Endothelial cell of umbilical vein (primary cell): Measurements from ENCODE around the gene MLLT1. TPM values are rescaled to one million over a fixed set of nuclear protein-coding genes. Genes with fewer than 3 reads are reported as not detected.

ENCODE experiments used
- BruUV-seq: library from RNA; stranded (reverse); fragments of 400-500 nt; replicated peaks from 2 replicates; lab custom pipeline; 2021; lab: Mats Ljungman, UMichigan
- CTCF ChIA-PET: fragments of 300-600, 350-600 bp; sonication (Branson Sonifier 250); formaldehyde crosslinking; loops from one replicate; lab custom pipeline; 2021; ENCODE audit warnings: antibody characterized with exemption, inconsistent platforms; lab: Charles Lee
- POLR2A ChIA-PET: fragments of 300-600, 350-600 bp; sonication (Branson Sonifier 250); formaldehyde crosslinking; loops from one replicate; lab custom pipeline; 2021; ENCODE audit warnings: antibody characterized with exemption, inconsistent platforms; lab: Charles Lee
- DNase-seq: peaks from one replicate; pipeline ENCODE4 v3.0.0-alpha.2; 2011; ENCODE audit warnings: low read depth, low spot score
- FAIRE-seq: peaks from 2 replicates; lab custom pipeline; 2011; peaks lifted over from hg19 to GRCh38; lab: Jason Lieb, UNC
- H2AFZ ChIP-seq: 2 replicates; pipeline ENCODE4 v1.6.0; 2012; ENCODE audit warnings: low read depth, low read length, control low read depth, inconsistent platforms
- H3K27ac ChIP-seq: 2 replicates; pipeline ENCODE4 v1.5.1; 2011; ENCODE audit warnings: low read depth, mild to moderate bottlenecking, control low read depth, low read length, moderate library complexity; ENCODE audit not compliant: insufficient read depth
- H3K27me3 ChIP-seq, 2 experiments: 2 replicates each; pipeline versions ENCODE4 v1.6.0 to v1.6.1; 2011; ENCODE audit warnings: low read length in 2 of 2, mixed read lengths in 1 of 2; ENCODE audit not compliant: control insufficient read depth in 2 of 2, insufficient read depth in 2 of 2
- H3K36me3 ChIP-seq, 2 experiments: 2 replicates in 1 of 2; 3 replicates in 1 of 2; pipeline ENCODE4 v1.5.1; 2011; ENCODE audit warnings: low read length in 2 of 2, mild to moderate bottlenecking in 1 of 2, moderate library complexity in 1 of 2; ENCODE audit not compliant: control insufficient read depth in 2 of 2, insufficient read depth in 2 of 2; ENCODE audit errors: extremely low read depth in 1 of 2
- H3K4me1 ChIP-seq: 3 replicates; pipeline ENCODE4 v1.5.1; 2011; ENCODE audit warnings: mild to moderate bottlenecking, low read length; ENCODE audit not compliant: control insufficient read depth, insufficient read depth; ENCODE audit errors: extremely low read depth
- H3K4me2 ChIP-seq: 2 replicates; pipeline ENCODE4 v1.6.1; 2011; ENCODE audit warnings: low read length, control low read depth, mixed read lengths; ENCODE audit not compliant: insufficient read depth
- H3K4me3 ChIP-seq, 3 experiments: fragments of 200-600 bp in 1 of 3; sonication (generic), shearing (Covaris generic) in 1 of 3; replicated peaks in 1 of 3; 2 replicates each; pipeline ENCODE4 v1.5.1; 2011 to 2016; ENCODE audit warnings: control low read depth in 3 of 3, low read length in 3 of 3, mild to moderate bottlenecking in 2 of 3, inconsistent platforms in 1 of 3, low read depth in 1 of 3, moderate library complexity in 1 of 3; ENCODE audit not compliant: insufficient read depth in 1 of 3
- H3K79me2 ChIP-seq: 2 replicates; pipeline ENCODE4 v1.6.0; 2012; ENCODE audit warnings: low read length, inconsistent platforms; ENCODE audit not compliant: control insufficient read depth, insufficient read depth
- H3K9ac ChIP-seq: replicated peaks from 2 replicates; pipeline ENCODE3; 2011; ENCODE audit warnings: low read length, control low read depth; ENCODE audit not compliant: insufficient read depth; ENCODE audit errors: extremely low read depth
- H3K9me1 ChIP-seq: replicated peaks from 3 replicates; pipeline ENCODE4 v1.6.0; 2011; ENCODE audit warnings: mild to moderate bottlenecking, low read length; ENCODE audit not compliant: control insufficient read depth, insufficient read depth; ENCODE audit errors: extremely low read depth
- H3K9me3 ChIP-seq: replicated peaks from 2 replicates; pipeline ENCODE4 v1.5.1; 2012; ENCODE audit warnings: low read length, inconsistent platforms; ENCODE audit not compliant: control insufficient read depth, insufficient read depth
- H4K20me1 ChIP-seq: replicated peaks from 2 replicates; pipeline ENCODE3; 2011; ENCODE audit warnings: mild to moderate bottlenecking, low read length; ENCODE audit not compliant: control insufficient read depth, insufficient read depth; ENCODE audit errors: extremely low read depth
- EZH2 ChIP-seq: IDR thresholded peaks from 2 replicates; pipeline ENCODE4 v1.6.1; 2012; ENCODE audit warnings: borderline replicate concordance, low read depth, mild to moderate bottlenecking, moderate library complexity, low read length, inconsistent platforms; ENCODE audit not compliant: severe bottlenecking
- FOS ChIP-seq: IDR thresholded peaks from 2 replicates; pipeline ENCODE4 v1.6.1; 2011; ENCODE audit warnings: mild to moderate bottlenecking, low read length, moderate library complexity, borderline replicate concordance; ENCODE audit not compliant: insufficient read depth
- GATA2 ChIP-seq: IDR thresholded peaks from 2 replicates; pipeline ENCODE4 v1.7.0; 2011; ENCODE audit warnings: low read depth, mild to moderate bottlenecking, moderate library complexity, mixed read lengths, low read length; ENCODE audit not compliant: insufficient read length, insufficient read depth
- JUN ChIP-seq: IDR thresholded peaks from 2 replicates; pipeline ENCODE4 v1.6.1; 2011; ENCODE audit warnings: borderline replicate concordance, low read depth; ENCODE audit not compliant: insufficient read length, insufficient read depth
- MYC ChIP-seq: IDR thresholded peaks from one replicate; pipeline ENCODE4 v1.6.1; 2011; ENCODE audit warnings: mild to moderate bottlenecking, low read depth, low read length
- POLR2A ChIP-seq: IDR thresholded peaks from 2 replicates; pipeline ENCODE4 v1.6.1; 2012; ENCODE audit warnings: low read depth, mild to moderate bottlenecking, control low read depth, low read length
- POLR2AphosphoS5 ChIP-seq: IDR thresholded peaks from 2 replicates; pipeline ENCODE4 v1.6.1; 2012; ENCODE audit warnings: low read depth, mild to moderate bottlenecking, control low read depth, low read length, moderate library complexity; ENCODE audit not compliant: insufficient read depth
- dilution Hi-C: fragments of 300-500 bp; cut with MboI; formaldehyde crosslinking; loops from one replicate; pipeline ENCODE4 v1.15.0; 2019; ENCODE audit warnings: low sequenced_read_pairs; ENCODE audit not compliant: extremely low pct_ligation_motif_present
- intact Hi-C: fragments of 100-400 bp; cut with micrococcal nuclease; formaldehyde crosslinking; loops from one replicate; pipeline ENCODE4 v1.10.0; 2022
- polyA plus RNA-seq, 4 experiments: library from polyadenylated mRNA; depleted of rRNA in 3 of 4; stranded (reverse) in 3 of 4; unstranded in 1 of 4; fragments of >200 nt; gene quantifications; 2 replicates each; pipeline versions ENCODE4 v1.2.1 to v1.2.3, GENCODE V29; 2011 to 2012; ENCODE audit warnings: missing spikeins in 1 of 4
- total RNA-seq: library from RNA; stranded (reverse); gene quantifications from 2 replicates; pipeline ENCODE4 v1.2.3, GENCODE V29; 2021
- TF ChIP-seq, protein P1 (sequence below), 2 donors: IDR thresholded peaks; 1 replicate in 1 of 2; 2 replicates in 1 of 2; pipeline ENCODE4 v1.5.1; 2011; ENCODE audit warnings: low read length in 2 of 2, mild to moderate bottlenecking in 2 of 2, moderate library complexity in 2 of 2, control low read depth in 1 of 2, inconsistent platforms in 1 of 2, low read depth in 1 of 2; ENCODE audit not compliant: insufficient read depth in 1 of 2; ENCODE audit errors: extremely low read depth in 1 of 2
- TF ChIP-seq, protein P2 (sequence below): IDR thresholded peaks from 2 replicates; pipeline ENCODE4 v1.6.1; 2011; ENCODE audit not compliant: insufficient read depth, insufficient read length

Gene MLLT1
- total and polyA plus RNA-seq, 2 donors (not counting 3 experiments of a cell fraction or from before 2014, with no cell fraction given), result 43.9 to 84.8 TPM

DNA sequence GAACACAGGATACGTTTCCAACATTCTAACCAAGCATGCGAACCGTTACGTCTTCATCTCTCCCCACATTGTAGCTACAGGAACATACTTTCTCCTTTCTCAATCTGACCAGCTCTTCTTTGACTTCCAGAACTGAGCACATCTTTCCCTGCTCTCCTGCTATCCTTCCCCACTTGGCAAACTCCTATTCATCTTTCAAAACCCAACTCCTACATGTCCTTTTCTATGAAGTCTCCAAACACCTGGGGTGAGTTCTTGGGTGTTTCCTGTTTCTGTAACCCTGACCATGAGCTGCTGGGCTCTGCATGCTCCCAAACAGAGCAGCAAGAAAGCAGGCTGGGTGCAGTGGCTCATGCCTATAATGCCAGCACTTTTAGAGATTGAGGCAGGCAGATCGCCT is 47.0 kb upstream of the MLLT1 start:
- POLR2A ChIA-PET, result no interaction called here
- CTCF ChIA-PET, result interaction anchor here (0.6 to 1.8 kb wide), 4 partner anchors 11 to 304 kb away, joined by 3 to 6 read pairs (median 4); no protein-coding TSS in a partner anchor
- FAIRE-seq, result no peak
- Histone ChIP-seq H3K4me1 (no peaks in the 10 kb centered on the region), H3K4me2 (no peak overlapping the region), H3K36me3 (no peaks in the 10 kb centered on the region), H2AFZ (no peak overlapping the region), H3K4me3 (no peak overlapping the region), H3K27me3 (peaks cover 0 to 2% of the 10 kb centered on the region in 2 experiments), H3K9me1 (no peaks in the 10 kb centered on the region), H3K9ac (no peak overlapping the region), H4K20me1 (no peaks in the 10 kb centered on the region), H3K27ac (no peak overlapping the region), H3K9me3 (no peaks in the 10 kb centered on the region), H3K79me2 (no peaks in the 10 kb centered on the region)
- DNase-seq, result no peak
- dilution Hi-C loops (no loop called here), intact Hi-C loops (no loop called here)
- no TSS peak for BruUV-seq
- TF ChIP-seq, protein P1, sequence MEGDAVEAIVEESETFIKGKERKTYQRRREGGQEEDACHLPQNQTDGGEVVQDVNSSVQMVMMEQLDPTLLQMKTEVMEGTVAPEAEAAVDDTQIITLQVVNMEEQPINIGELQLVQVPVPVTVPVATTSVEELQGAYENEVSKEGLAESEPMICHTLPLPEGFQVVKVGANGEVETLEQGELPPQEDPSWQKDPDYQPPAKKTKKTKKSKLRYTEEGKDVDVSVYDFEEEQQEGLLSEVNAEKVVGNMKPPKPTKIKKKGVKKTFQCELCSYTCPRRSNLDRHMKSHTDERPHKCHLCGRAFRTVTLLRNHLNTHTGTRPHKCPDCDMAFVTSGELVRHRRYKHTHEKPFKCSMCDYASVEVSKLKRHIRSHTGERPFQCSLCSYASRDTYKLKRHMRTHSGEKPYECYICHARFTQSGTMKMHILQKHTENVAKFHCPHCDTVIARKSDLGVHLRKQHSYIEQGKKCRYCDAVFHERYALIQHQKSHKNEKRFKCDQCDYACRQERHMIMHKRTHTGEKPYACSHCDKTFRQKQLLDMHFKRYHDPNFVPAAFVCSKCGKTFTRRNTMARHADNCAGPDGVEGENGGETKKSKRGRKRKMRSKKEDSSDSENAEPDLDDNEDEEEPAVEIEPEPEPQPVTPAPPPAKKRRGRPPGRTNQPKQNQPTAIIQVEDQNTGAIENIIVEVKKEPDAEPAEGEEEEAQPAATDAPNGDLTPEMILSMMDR (IDR thresholded peaks at IDR 0.05; ENCODE audit: extremely low read depth in 1 of 2, insufficient read depth in 1 of 2, low read depth in 1 of 2, low read length in 2 of 2), result no peak
- TF ChIP-seq EZH2 (no peak), FOS (no peak), GATA2 (no peak), POLR2A (no peak), JUN (no peak), POLR2AphosphoS5 (no peak), MYC (no peak)
- TF ChIP-seq, protein P2, sequence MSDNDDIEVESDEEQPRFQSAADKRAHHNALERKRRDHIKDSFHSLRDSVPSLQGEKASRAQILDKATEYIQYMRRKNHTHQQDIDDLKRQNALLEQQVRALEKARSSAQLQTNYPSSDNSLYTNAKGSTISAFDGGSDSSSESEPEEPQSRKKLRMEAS, result no peak
